ENCODE results near the gene PARD3B. TPM values are rescaled to one million over a fixed set of nuclear protein-coding genes. Genes with fewer than 3 reads are reported as not detected.

The PARD3B gene
- total RNA-seq, 2 experiments from 2014 or later = 0.23 to 0.53 TPM

- H3K36me3 Mint-ChIP-seq (ENCODE audit: low read depth) = no peaks in the 10 kb centered on the region
- ChIA-PET CTCF (no interaction called here), POLR2A (no interaction called here)
- DNase-seq = no peak
- peaks cover 3% of the 10 kb centered on the region for H3K4me1 Mint-ChIP-seq
- H3K9me3 Mint-ChIP-seq = no peaks in the 10 kb centered on the region
- peaks cover 1% of the 10 kb centered on the region for H3K27me3 Mint-ChIP-seq
- no peak overlapping the region for H3K27ac Mint-ChIP-seq
- H3K4me3 Mint-ChIP-seq = no peak overlapping the region
Measured at GRCh38 chr2:204791230-204791629, 246.0 kb downstream of the PARD3B start.

GRCh38 chr2:204794624-204795023 is 249.3 kb downstream of the PARD3B start:
- Mint-ChIP-seq H3K36me3 (ENCODE audit: low read depth) (peaks cover 2% of the 10 kb centered on the region), H3K4me1 (peaks cover 8% of the 10 kb centered on the region), H3K9me3 (peaks cover 2% of the 10 kb centered on the region), H3K27ac (no peak overlapping the region), H3K4me3 (no peak overlapping the region), H3K27me3 (peaks cover 1% of the 10 kb centered on the region)
- ChIA-PET POLR2A (no interaction called here), CTCF (no interaction called here)
- DNase-seq = no peak

GRCh38 chr2:204795156-204795555 is 249.9 kb downstream of the PARD3B start:
- DNase-seq = no peak
- CTCF ChIA-PET = no interaction called here
- Mint-ChIP-seq H3K27me3 (peaks cover 1% of the 10 kb centered on the region), H3K36me3 (ENCODE audit: low read depth) (peaks cover 2% of the 10 kb centered on the region), H3K4me3 (no peak overlapping the region), H3K4me1 (peaks cover 8% of the 10 kb centered on the region), H3K27ac (no peak overlapping the region), H3K9me3 (peaks cover 2% of the 10 kb centered on the region)
- POLR2A ChIA-PET = no interaction called here

- Mint-ChIP-seq H3K36me3 (ENCODE audit: low read depth) (peaks cover 9% of the 10 kb centered on the region), H3K27me3 (peaks cover 3% of the 10 kb centered on the region), H3K27ac (no peak overlapping the region), H3K4me3 (no peak overlapping the region), H3K9me3 (peaks cover 9% of the 10 kb centered on the region), H3K4me1 (peaks cover 8% of the 10 kb centered on the region)
- CTCF ChIA-PET = interaction anchor here (0.9 kb wide), 1 partner anchor 26 kb away, joined by 3 read pairs; no protein-coding TSS in a partner anchor
- no peak for DNase-seq
- POLR2A ChIA-PET = no interaction called here
Measured at GRCh38 chr2:204796581-204796980, 251.3 kb downstream of the PARD3B start.

- CTCF ChIA-PET = no interaction called here
- POLR2A ChIA-PET = no interaction called here
- Mint-ChIP-seq H3K27ac (no peak overlapping the region), H3K4me1 (peaks cover 25% of the 10 kb centered on the region), H3K9me3 (peaks cover 23% of the 10 kb centered on the region), H3K4me3 (no peak overlapping the region), H3K36me3 (ENCODE audit: low read depth) (peaks cover 21% of the 10 kb centered on the region), H3K27me3 (peaks cover 2% of the 10 kb centered on the region)
- DNase-seq = no peak
Measured at GRCh38 chr2:204799791-204800190, 254.5 kb downstream of the PARD3B start.

GRCh38 chr2:204808494-204808893 is 263.2 kb downstream of the PARD3B start:
- Mint-ChIP-seq H3K27ac (no peak overlapping the region), H3K4me1 (peaks cover 7% of the 10 kb centered on the region), H3K9me3 (peaks cover 40% of the 10 kb centered on the region), H3K27me3 (peaks cover 15% of the 10 kb centered on the region), H3K36me3 (ENCODE audit: low read depth) (peaks cover 25% of the 10 kb centered on the region), H3K4me3 (no peak overlapping the region)
- ChIA-PET POLR2A (no interaction called here), CTCF (no interaction called here)
- no peak for DNase-seq

GRCh38 chr2:204824751-204825453 is 279.6 kb downstream of the PARD3B start:
- H3K27me3 Mint-ChIP-seq = peaks cover 5% of the 10 kb centered on the region
- no peaks in the 10 kb centered on the region for H3K36me3 Mint-ChIP-seq (ENCODE audit: low read depth)

GRCh38 chr2:204825681-204826080 is 280.4 kb downstream of the PARD3B start:
- CTCF ChIA-PET = interaction anchor here (0.5 kb wide), 1 partner anchor 953 kb away, joined by 3 read pairs; no protein-coding TSS in a partner anchor
- no peak overlapping the region for H3K27ac Mint-ChIP-seq
- no peaks in the 10 kb centered on the region for H3K36me3 Mint-ChIP-seq (ENCODE audit: low read depth)
- H3K27me3 Mint-ChIP-seq = peaks cover 5% of the 10 kb centered on the region
- peaks cover 11% of the 10 kb centered on the region for H3K9me3 Mint-ChIP-seq
- POLR2A ChIA-PET = no interaction called here
- H3K4me1 Mint-ChIP-seq = no peaks in the 10 kb centered on the region
- H3K4me3 Mint-ChIP-seq = no peak overlapping the region
- DNase-seq = no peak

More at GRCh38 chr2:204824751-204825453, 279.6 kb downstream of the PARD3B start:
- Mint-ChIP-seq H3K4me1 (no peaks in the 10 kb centered on the region), H3K4me3 (no peak overlapping the region), H3K9me3 (peaks cover 8% of the 10 kb centered on the region), H3K27ac (no peak overlapping the region)
- no peak for DNase-seq
- POLR2A ChIA-PET = no interaction called here
- CTCF ChIA-PET = no interaction called here

- H3K4me3 Mint-ChIP-seq = no peak overlapping the region
- ChIA-PET CTCF (no interaction called here), POLR2A (no interaction called here)
- no peaks in the 10 kb centered on the region for H3K4me1 Mint-ChIP-seq
- no peaks in the 10 kb centered on the region for H3K36me3 Mint-ChIP-seq (ENCODE audit: low read depth)
- no peak overlapping the region for H3K27ac Mint-ChIP-seq
- H3K27me3 Mint-ChIP-seq = peaks cover 10% of the 10 kb centered on the region
- peaks cover 3% of the 10 kb centered on the region for H3K9me3 Mint-ChIP-seq
- no peak for DNase-seq
Measured at GRCh38 chr2:204827701-204828590, 282.7 kb downstream of the PARD3B start.

- H3K4me1 Mint-ChIP-seq = no peaks in the 10 kb centered on the region
- no peak for DNase-seq
- H3K36me3 Mint-ChIP-seq (ENCODE audit: low read depth) = no peaks in the 10 kb centered on the region
- peaks cover 34% of the 10 kb centered on the region for H3K27me3 Mint-ChIP-seq
- ChIA-PET POLR2A (no interaction called here), CTCF (no interaction called here)
- H3K4me3 Mint-ChIP-seq = no peak overlapping the region
- H3K9me3 Mint-ChIP-seq = peaks cover 3% of the 10 kb centered on the region
- no peak overlapping the region for H3K27ac Mint-ChIP-seq
Measured at GRCh38 chr2:204834716-204835384, 289.6 kb downstream of the PARD3B start.

GRCh38 chr2:204835786-204836185 is 290.5 kb downstream of the PARD3B start:
- Mint-ChIP-seq H3K9me3 (no peaks in the 10 kb centered on the region), H3K36me3 (ENCODE audit: low read depth) (no peaks in the 10 kb centered on the region), H3K4me3 (no peak overlapping the region), H3K27me3 (peaks cover 39% of the 10 kb centered on the region), H3K27ac (no peak overlapping the region), H3K4me1 (peaks cover 4% of the 10 kb centered on the region)
- DNase-seq = no peak
- ChIA-PET CTCF (no interaction called here), POLR2A (no interaction called here)

GRCh38 chr2:204840504-204840903 is 295.2 kb downstream of the PARD3B start:
- no peak for DNase-seq
- Mint-ChIP-seq H3K4me1 (peaks cover 22% of the 10 kb centered on the region), H3K27ac (no peak overlapping the region), H3K27me3 (peaks cover 31% of the 10 kb centered on the region), H3K9me3 (no peaks in the 10 kb centered on the region), H3K36me3 (ENCODE audit: low read depth) (no peaks in the 10 kb centered on the region), H3K4me3 (no peak overlapping the region)
- CTCF ChIA-PET = no interaction called here
- POLR2A ChIA-PET = no interaction called here

GRCh38 chr2:204842068-204842467 is 296.8 kb downstream of the PARD3B start:
- Mint-ChIP-seq H3K4me3 (no peak overlapping the region), H3K36me3 (ENCODE audit: low read depth) (no peaks in the 10 kb centered on the region), H3K9me3 (no peaks in the 10 kb centered on the region), H3K4me1 (peaks cover 22% of the 10 kb centered on the region), H3K27me3 (peaks cover 33% of the 10 kb centered on the region), H3K27ac (no peak overlapping the region)
- no peak for DNase-seq
- ChIA-PET CTCF (no interaction called here), POLR2A (no interaction called here)
